H9 (cell line): ENCODE data around the gene INSIG1. TPM values are rescaled to one million over a fixed set of nuclear protein-coding genes. Genes with fewer than 3 reads are reported as not detected.

Experiments used
- DNase-seq: peaks from one replicate; pipeline ENCODE4 v3.0.0-alpha.2; 2017
- H2AFZ ChIP-seq: one replicate; pipeline ENCODE4 v1.6.1; 2013; ENCODE audit warnings: mild to moderate bottlenecking, low read length, control low read depth, moderate library complexity
- H2AK5ac ChIP-seq: 2 replicates; pipeline ENCODE4 v1.6.1; 2013; ENCODE audit warnings: low read length, control low read depth, mixed read lengths; ENCODE audit not compliant: insufficient read length
- H2BK120ac ChIP-seq: one replicate; pipeline ENCODE4 v1.6.1; 2013; ENCODE audit warnings: low read depth, mild to moderate bottlenecking, low read length, control low read depth, inconsistent platforms; ENCODE audit not compliant: poor library complexity, severe bottlenecking
- H2BK12ac ChIP-seq: 2 replicates; pipeline ENCODE4 v1.6.1; 2013; ENCODE audit warnings: low read length, control low read depth, mixed read lengths, low read depth; ENCODE audit not compliant: insufficient read length
- H2BK15ac ChIP-seq: 2 replicates; pipeline ENCODE4 v1.6.1; 2013; ENCODE audit warnings: low read depth, low read length, control low read depth
- H2BK20ac ChIP-seq: one replicate; pipeline ENCODE4 v1.6.1; 2013; ENCODE audit warnings: low read depth, mild to moderate bottlenecking, low read length, control low read depth, inconsistent platforms; ENCODE audit not compliant: poor library complexity, severe bottlenecking
- H2BK5ac ChIP-seq: 2 replicates; pipeline ENCODE4 v1.6.1; 2013; ENCODE audit warnings: low read length, control low read depth, mixed read lengths; ENCODE audit not compliant: insufficient read length
- H3K14ac ChIP-seq: 2 replicates; pipeline ENCODE4 v1.6.1; 2013; ENCODE audit warnings: low read length, control low read depth; ENCODE audit not compliant: insufficient read depth
- H3K18ac ChIP-seq: 2 replicates; pipeline ENCODE4 v1.6.1; 2013; ENCODE audit warnings: low read depth, mild to moderate bottlenecking, mixed read lengths, low read length, control low read depth; ENCODE audit not compliant: insufficient read length
- H3K23ac ChIP-seq: 2 replicates; pipeline ENCODE4 v1.6.1; 2013; ENCODE audit warnings: low read length, control low read depth, mixed read lengths, low read depth; ENCODE audit not compliant: insufficient read length
- H3K23me2 ChIP-seq: 2 replicates; pipeline ENCODE4 v1.6.1; 2013; ENCODE audit warnings: low read depth, mild to moderate bottlenecking, mixed read lengths, low read length, control low read depth; ENCODE audit not compliant: insufficient read length, poor library complexity, severe bottlenecking
- H3K27ac ChIP-seq: 2 replicates; pipeline ENCODE4 v1.5.1; 2013; ENCODE audit warnings: low read length, control low read depth, mixed read lengths, low read depth; ENCODE audit not compliant: insufficient read length
- H3K27me3 ChIP-seq: 2 replicates; pipeline ENCODE4 v1.6.1; 2013; ENCODE audit warnings: low read length, control low read depth, inconsistent platforms; ENCODE audit not compliant: insufficient read depth
- H3K4ac ChIP-seq: 2 replicates; pipeline ENCODE4 v1.6.1; 2013; ENCODE audit warnings: low read depth, mild to moderate bottlenecking, control low read depth, inconsistent platforms, low read length, moderate library complexity
- H3K4me1 ChIP-seq: 2 replicates; pipeline ENCODE4 v1.6.1; 2013; ENCODE audit warnings: low read length, control low read depth, inconsistent platforms; ENCODE audit not compliant: insufficient read depth
- H3K4me2 ChIP-seq: 2 replicates; pipeline ENCODE4 v1.6.1; 2013; ENCODE audit warnings: low read length, control low read depth, mixed read lengths; ENCODE audit not compliant: insufficient read length, insufficient read depth
- H3K56ac ChIP-seq: 2 replicates; pipeline ENCODE4 v1.6.1; 2013; ENCODE audit warnings: low read depth, mild to moderate bottlenecking, mixed read lengths, low read length, control low read depth; ENCODE audit not compliant: insufficient read length
- H3K79me1 ChIP-seq: 2 replicates; pipeline ENCODE4 v1.6.1; 2013; ENCODE audit warnings: low read depth, mild to moderate bottlenecking, moderate library complexity, low read length, control low read depth, inconsistent platforms; ENCODE audit not compliant: insufficient read depth, poor library complexity, severe bottlenecking
- H3K79me2 ChIP-seq: 2 replicates; pipeline ENCODE4 v1.6.1; 2013; ENCODE audit warnings: low read length, control low read depth, inconsistent platforms; ENCODE audit not compliant: insufficient read depth
- H3K9ac ChIP-seq: 2 replicates; pipeline ENCODE4 v1.6.1; 2013; ENCODE audit warnings: low read length, control low read depth, mixed read lengths; ENCODE audit not compliant: insufficient read length; ENCODE audit errors: extremely low read depth
- H3K9me3 ChIP-seq: one replicate; pipeline ENCODE4 v1.6.1; 2013; ENCODE audit warnings: low read depth, low read length, inconsistent platforms; ENCODE audit not compliant: control insufficient read depth
- H3T11ph ChIP-seq: one replicate; pipeline ENCODE4 v1.6.1; 2013; ENCODE audit warnings: mild to moderate bottlenecking, low read length, control low read depth, inconsistent platforms
- H4K20me1 ChIP-seq: one replicate; pipeline ENCODE4 v1.6.1; 2013; ENCODE audit not compliant: control insufficient read depth, insufficient read length, insufficient read depth
- H4K5ac ChIP-seq: 2 replicates; pipeline ENCODE4 v1.6.1; 2013; ENCODE audit warnings: low read depth, mild to moderate bottlenecking, mixed read lengths, low read length, control low read depth; ENCODE audit not compliant: insufficient read length
- H4K8ac ChIP-seq: replicated peaks from 2 replicates; pipeline ENCODE4 v1.6.1; 2013; ENCODE audit warnings: low read length, control low read depth, mixed read lengths, low read depth; ENCODE audit not compliant: insufficient read length
- H4K91ac ChIP-seq: 2 replicates; pipeline ENCODE4 v1.6.1; 2013; ENCODE audit warnings: low read depth, mild to moderate bottlenecking, moderate library complexity, mixed read lengths, low read length, control low read depth; ENCODE audit not compliant: insufficient read length
- H3K27ac Mint-ChIP-seq, 3 experiments: 2 replicates in 2 of 3; 3 replicates in 1 of 3; pipeline ENCODE4 v1.8.0; 2020 to 2021; ENCODE audit warnings: mixed read lengths in 3 of 3, mild to moderate bottlenecking in 1 of 3, moderate library complexity in 1 of 3
- H3K27me3 Mint-ChIP-seq: 2 replicates; pipeline ENCODE4 v1.8.0; 2021; ENCODE audit warnings: low read depth, mild to moderate bottlenecking, moderate library complexity, mixed read lengths
- H3K36me3 Mint-ChIP-seq, 3 experiments: 2 replicates in 2 of 3; 3 replicates in 1 of 3; pipeline ENCODE4 v1.8.0; 2020 to 2021; ENCODE audit warnings: low read depth in 3 of 3, mixed read lengths in 3 of 3; ENCODE audit not compliant: insufficient read depth in 1 of 3
- H3K4me1 Mint-ChIP-seq, 2 experiments: 2 replicates each; pipeline ENCODE4 v1.8.0; 2020; ENCODE audit warnings: mixed read lengths in 2 of 2
- H3K4me3 Mint-ChIP-seq, 2 experiments: 2 replicates in 1 of 2; 3 replicates in 1 of 2; pipeline ENCODE4 v1.8.0; 2020 to 2021; ENCODE audit warnings: mild to moderate bottlenecking in 2 of 2, mixed read lengths in 2 of 2, moderate library complexity in 1 of 2
- H3K9me3 Mint-ChIP-seq, 2 experiments: 2 replicates in 1 of 2; 3 replicates in 1 of 2; pipeline ENCODE4 v1.8.0; 2020; ENCODE audit warnings: mild to moderate bottlenecking in 2 of 2, mixed read lengths in 2 of 2, moderate library complexity in 1 of 2
- CTCF ChIP-seq: fragments of 200-600 bp; sonication (generic); conservative IDR thresholded peaks from 3 replicates; pipeline ENCODE4 v1.8.0; 2021; ENCODE audit warnings: antibody characterized with exemption, mild to moderate bottlenecking
- WGBS: extraction: QIAGEN DNeasy Blood & Tissue Kit; methylation state at CpG from one replicate; pipeline ENCODE4 v1.1.7; 2013; ENCODE audit warnings: missing lambda C conversion rate, low lambda C conversion rate, mixed read lengths; ENCODE audit not compliant: insufficient read length; ENCODE audit errors: extremely low coverage; 5-methylcytosine and 5-hydroxymethylcytosine counted together
- total RNA-seq: library from RNA; stranded (reverse); gene quantifications from 2 replicates; pipeline ENCODE4 v1.2.1, GENCODE V29; 2021

INSIG1 gene
- total RNA-seq, 1 experiment from 2014 or later: 23.3 TPM

- Histone ChIP-seq H2BK120ac (no peak overlapping the region), H4K8ac (no peak overlapping the region), H2BK5ac (no peak overlapping the region), H2BK12ac (no peak overlapping the region), H3K23ac (no peak overlapping the region), H3K23me2 (no peaks in the 10 kb centered on the region), H2BK20ac (no peak overlapping the region), H4K91ac (no peak overlapping the region), H3K79me1 (no peaks in the 10 kb centered on the region), H3K18ac (no peak overlapping the region), H3K9me3 (no peaks in the 10 kb centered on the region), H3K27ac (no peak overlapping the region), H2AK5ac (no peak overlapping the region), H3K9ac (no peak overlapping the region), H3K14ac (no peak overlapping the region), H4K5ac (no peak overlapping the region), H3K4me2 (no peak overlapping the region), H2BK15ac (no peak overlapping the region), H3K27me3 (no peaks in the 10 kb centered on the region), H3K4me1 (no peaks in the 10 kb centered on the region), H3K56ac (no peak overlapping the region), H3T11ph (no peak overlapping the region), H3K4ac (no peak overlapping the region), H2AFZ (no peak overlapping the region), H3K79me2 (no peaks in the 10 kb centered on the region), H4K20me1 (no peaks in the 10 kb centered on the region)
- DNase-seq: no peak
- H3K4me1 Mint-ChIP-seq: peaks cover 0 to 4% of the 10 kb centered on the region in 2 experiments; a peak in 3 of 4 replicates
- H3K27me3 Mint-ChIP-seq: peaks cover 3% of the 10 kb centered on the region
- no peak overlapping the region for H3K27ac Mint-ChIP-seq
- TF ChIP-seq CTCF: no peak
- peaks cover 15 to 26% (median 24%) of the 10 kb centered on the region in 3 experiments for H3K36me3 Mint-ChIP-seq
- no CpG with 5 or more reads among the region's 8 CpGs for WGBS
- H3K4me3 Mint-ChIP-seq: no peak overlapping the region
- H3K9me3 Mint-ChIP-seq: no peaks in the 10 kb centered on the region; a peak in 1 of 5 replicates
These were observed 14.3 kb downstream of the INSIG1 start for GRCh38 chr7:155311826-155312537.
